ENCODE data around the gene SYK.

The SYK gene

GRCh38 chr9:90844326-90844725, 42.7 kb downstream of the SYK start:
- Histone ChIP-seq H4K8ac (ENCODE audit: low read depth, low read length) (no peak overlapping the region), H3K4ac (ENCODE audit: low read depth, low read length) (no peak overlapping the region), H2AFZ (ENCODE audit: insufficient read depth, low read length, poor library complexity) (no peak overlapping the region), H3K79me2 (ENCODE audit: control insufficient read depth, insufficient read depth, low read length, poor library complexity) (no peaks in the 10 kb centered on the region), H3K4me2 (ENCODE audit: low read length) (no peak overlapping the region), H3K4me1 (ENCODE audit: control insufficient read depth in 1 of 2, insufficient read depth in 2 of 2, low read length in 2 of 2) (no peaks in the 10 kb centered on the region), H3K23ac (ENCODE audit: low read length) (no peak overlapping the region), H2BK120ac (ENCODE audit: insufficient read depth, low read length, poor library complexity) (no peak overlapping the region), H3K9me3 (ENCODE audit: insufficient read depth, low read depth, low read length) (peaks cover 8% of the 10 kb centered on the region), H3K79me1 (ENCODE audit: low read length) (no peaks in the 10 kb centered on the region), H2BK5ac (ENCODE audit: low read depth, low read length, poor library complexity) (no peak overlapping the region), H3K36me3 (ENCODE audit: control insufficient read depth in 1 of 2, insufficient read depth in 2 of 2, low read length in 2 of 2) (no peaks in the 10 kb centered on the region), H3K18ac (ENCODE audit: low read length) (no peak overlapping the region), H2AK5ac (ENCODE audit: low read length) (no peak overlapping the region), H3K27ac (ENCODE audit: low read depth, low read length) (no peak overlapping the region), H3K4me3 (ENCODE audit: low read depth, low read length) (no peak overlapping the region), H3K9ac (ENCODE audit: low read length) (no peak overlapping the region), H3K14ac (ENCODE audit: low read length) (no peak overlapping the region), H3K27me3 (ENCODE audit: insufficient read depth, low read length) (no peaks in the 10 kb centered on the region), H4K12ac (ENCODE audit: low read depth, low read length) (no peak overlapping the region), H2BK12ac (ENCODE audit: low read length) (no peak overlapping the region), H4K91ac (ENCODE audit: low read depth, low read length) (no peak overlapping the region)
- no peak for DNase-seq

GRCh38 chr9:90846770-90847419, 45.3 kb downstream of the SYK start:
- H3K18ac ChIP-seq (ENCODE audit: low read length), result no peak overlapping the region
- H3K36me3 ChIP-seq (ENCODE audit: control insufficient read depth in 1 of 2, insufficient read depth in 2 of 2, low read length in 2 of 2), result no peaks in the 10 kb centered on the region
- WGBS (ENCODE audit: extremely low coverage, insufficient coverage, insufficient read length), result no CpG with 5 or more reads among the region's 6 CpGs
- H2BK12ac ChIP-seq (ENCODE audit: low read length), result no peak overlapping the region
- no peak overlapping the region for H3K4ac ChIP-seq (ENCODE audit: low read depth, low read length)
- no peak overlapping the region for H2BK5ac ChIP-seq (ENCODE audit: low read depth, low read length, poor library complexity)
- no peaks in the 10 kb centered on the region for H3K79me2 ChIP-seq (ENCODE audit: control insufficient read depth, insufficient read depth, low read length, poor library complexity)
- H3K27me3 ChIP-seq (ENCODE audit: insufficient read depth, low read length), result no peaks in the 10 kb centered on the region
- no peaks in the 10 kb centered on the region for H3K79me1 ChIP-seq (ENCODE audit: low read length)
- no peak overlapping the region for H2AK5ac ChIP-seq (ENCODE audit: low read length)
- H2AFZ ChIP-seq (ENCODE audit: insufficient read depth, low read length, poor library complexity), result no peak overlapping the region
- no peak overlapping the region for H4K12ac ChIP-seq (ENCODE audit: low read depth, low read length)
- no peak overlapping the region for H4K91ac ChIP-seq (ENCODE audit: low read depth, low read length)
- no peak overlapping the region for H3K4me2 ChIP-seq (ENCODE audit: low read length)
- no peak overlapping the region for H4K8ac ChIP-seq (ENCODE audit: low read depth, low read length)
- H3K9me3 ChIP-seq (ENCODE audit: insufficient read depth, low read depth, low read length), result peaks cover 6% of the 10 kb centered on the region
- H2BK120ac ChIP-seq (ENCODE audit: insufficient read depth, low read length, poor library complexity), result no peak overlapping the region
- no peak overlapping the region for H3K4me3 ChIP-seq (ENCODE audit: low read depth, low read length)
- H3K27ac ChIP-seq (ENCODE audit: low read depth, low read length), result no peak overlapping the region
- H3K23ac ChIP-seq (ENCODE audit: low read length), result no peak overlapping the region
- H3K4me1 ChIP-seq (ENCODE audit: control insufficient read depth in 1 of 2, insufficient read depth in 2 of 2, low read length in 2 of 2), result no peaks in the 10 kb centered on the region
- H3K14ac ChIP-seq (ENCODE audit: low read length), result no peak overlapping the region
- no peak overlapping the region for H3K9ac ChIP-seq (ENCODE audit: low read length)
- no peak for DNase-seq

DNA sequence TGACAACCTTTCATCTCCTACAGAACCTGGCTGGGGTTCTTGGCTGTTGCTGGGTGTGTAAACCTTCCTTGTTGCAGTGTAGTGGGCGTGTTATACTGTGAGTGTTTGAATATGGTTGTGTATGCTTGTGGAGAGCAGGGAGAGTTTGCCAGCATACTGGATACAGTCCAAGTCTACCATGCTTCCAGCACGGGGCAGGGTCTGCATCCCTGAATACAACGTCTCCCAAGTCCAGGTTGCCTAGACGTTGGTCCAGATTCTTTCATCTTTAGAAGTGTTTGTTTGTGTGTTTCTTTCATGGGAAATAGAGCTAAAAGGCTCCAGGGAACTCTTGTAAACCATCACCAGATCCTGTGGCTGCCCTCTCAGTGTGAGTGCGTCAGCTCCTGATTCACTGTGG, 46.4 kb downstream of the SYK start:
- H3K4me2 ChIP-seq (ENCODE audit: low read length), result no peak overlapping the region
- no peaks in the 10 kb centered on the region for H3K9me3 ChIP-seq (ENCODE audit: insufficient read depth, low read depth, low read length)
- H3K18ac ChIP-seq (ENCODE audit: low read length), result no peak overlapping the region
- no peaks in the 10 kb centered on the region for H3K36me3 ChIP-seq (ENCODE audit: control insufficient read depth in 1 of 2, insufficient read depth in 2 of 2, low read length in 2 of 2)
- no peak overlapping the region for H3K14ac ChIP-seq (ENCODE audit: low read length)
- no peak overlapping the region for H3K23ac ChIP-seq (ENCODE audit: low read length)
- no peak overlapping the region for H3K4me3 ChIP-seq (ENCODE audit: low read depth, low read length)
- no peaks in the 10 kb centered on the region for H3K79me1 ChIP-seq (ENCODE audit: low read length)
- no peak overlapping the region for H2BK120ac ChIP-seq (ENCODE audit: insufficient read depth, low read length, poor library complexity)
- no peak overlapping the region for H2BK5ac ChIP-seq (ENCODE audit: low read depth, low read length, poor library complexity)
- no peak for DNase-seq
- WGBS (ENCODE audit: extremely low coverage, insufficient coverage, insufficient read length), result no CpG with 5 or more reads among the region's 5 CpGs
- no peaks in the 10 kb centered on the region for H3K79me2 ChIP-seq (ENCODE audit: control insufficient read depth, insufficient read depth, low read length, poor library complexity)
- no peak overlapping the region for H3K9ac ChIP-seq (ENCODE audit: low read length)
- no peaks in the 10 kb centered on the region for H3K27me3 ChIP-seq (ENCODE audit: insufficient read depth, low read length)
- no peak overlapping the region for H3K4ac ChIP-seq (ENCODE audit: low read depth, low read length)
- H4K8ac ChIP-seq (ENCODE audit: low read depth, low read length), result no peak overlapping the region
- no peak overlapping the region for H4K12ac ChIP-seq (ENCODE audit: low read depth, low read length)
- no peak overlapping the region for H2AFZ ChIP-seq (ENCODE audit: insufficient read depth, low read length, poor library complexity)
- no peak overlapping the region for H3K27ac ChIP-seq (ENCODE audit: low read depth, low read length)
- no peak overlapping the region for H2BK12ac ChIP-seq (ENCODE audit: low read length)
- no peak overlapping the region for H2AK5ac ChIP-seq (ENCODE audit: low read length)
- H3K4me1 ChIP-seq (ENCODE audit: control insufficient read depth in 1 of 2, insufficient read depth in 2 of 2, low read length in 2 of 2), result no peaks in the 10 kb centered on the region
- H4K91ac ChIP-seq (ENCODE audit: low read depth, low read length), result no peak overlapping the region

DNA sequence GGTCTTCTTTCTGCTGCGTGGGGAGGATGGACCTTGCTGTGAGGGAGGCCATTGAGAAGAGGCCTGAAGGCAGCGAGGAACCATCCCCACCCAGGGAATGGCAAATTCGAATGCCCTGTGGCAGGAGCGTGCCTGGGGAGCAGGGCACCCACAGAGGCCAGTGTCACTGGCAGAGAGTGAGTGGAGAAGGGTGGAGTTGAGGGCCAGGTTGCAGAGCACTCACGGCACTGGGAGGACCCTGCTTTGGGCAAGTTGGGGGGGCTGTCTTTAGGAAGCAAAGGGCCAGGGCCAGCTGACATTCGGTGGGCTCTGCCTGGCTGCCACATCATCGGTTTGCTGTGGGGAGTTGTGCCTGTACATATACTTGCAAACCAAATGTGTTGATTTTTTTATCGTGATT, 47.2 kb downstream of the SYK start:
- Histone ChIP-seq H2AK5ac (ENCODE audit: low read length) (no peak overlapping the region), H3K4me3 (ENCODE audit: low read depth, low read length) (no peak overlapping the region), H2BK12ac (ENCODE audit: low read length) (no peak overlapping the region), H3K9me3 (ENCODE audit: insufficient read depth, low read depth, low read length) (no peaks in the 10 kb centered on the region), H3K18ac (ENCODE audit: low read length) (no peak overlapping the region), H3K4me2 (ENCODE audit: low read length) (no peak overlapping the region), H3K14ac (ENCODE audit: low read length) (no peak overlapping the region), H2AFZ (ENCODE audit: insufficient read depth, low read length, poor library complexity) (no peak overlapping the region), H3K27ac (ENCODE audit: low read depth, low read length) (no peak overlapping the region), H4K12ac (ENCODE audit: low read depth, low read length) (no peak overlapping the region), H3K23ac (ENCODE audit: low read length) (no peak overlapping the region), H3K79me1 (ENCODE audit: low read length) (no peaks in the 10 kb centered on the region), H3K36me3 (ENCODE audit: control insufficient read depth in 1 of 2, insufficient read depth in 2 of 2, low read length in 2 of 2) (no peaks in the 10 kb centered on the region), H3K79me2 (ENCODE audit: control insufficient read depth, insufficient read depth, low read length, poor library complexity) (no peaks in the 10 kb centered on the region), H4K91ac (ENCODE audit: low read depth, low read length) (no peak overlapping the region), H3K4me1 (ENCODE audit: control insufficient read depth in 1 of 2, insufficient read depth in 2 of 2, low read length in 2 of 2) (no peaks in the 10 kb centered on the region), H3K4ac (ENCODE audit: low read depth, low read length) (no peak overlapping the region), H3K9ac (ENCODE audit: low read length) (no peak overlapping the region), H2BK5ac (ENCODE audit: low read depth, low read length, poor library complexity) (no peak overlapping the region), H3K27me3 (ENCODE audit: insufficient read depth, low read length) (no peaks in the 10 kb centered on the region), H4K8ac (ENCODE audit: low read depth, low read length) (no peak overlapping the region), H2BK120ac (ENCODE audit: insufficient read depth, low read length, poor library complexity) (no peak overlapping the region)
- DNase-seq, result no peak
- no CpG with 5 or more reads among the region's 8 CpGs for WGBS (ENCODE audit: extremely low coverage, insufficient coverage, insufficient read length)
